ENCODE results near the gene TCF7L1. TPM values are rescaled to one million over a fixed set of nuclear protein-coding genes. Genes with fewer than 3 reads are reported as not detected.
A peak's percentile ranks its signal among the peaks of the same experiment; 100 is the strongest.

Gene TCF7L1
- total and polyA plus RNA-seq, 2 of the 13 experiments (the other 11 are each of a cell fraction or from before 2014, with no cell fraction given), result 0.04 to 0.15 TPM

DNA sequence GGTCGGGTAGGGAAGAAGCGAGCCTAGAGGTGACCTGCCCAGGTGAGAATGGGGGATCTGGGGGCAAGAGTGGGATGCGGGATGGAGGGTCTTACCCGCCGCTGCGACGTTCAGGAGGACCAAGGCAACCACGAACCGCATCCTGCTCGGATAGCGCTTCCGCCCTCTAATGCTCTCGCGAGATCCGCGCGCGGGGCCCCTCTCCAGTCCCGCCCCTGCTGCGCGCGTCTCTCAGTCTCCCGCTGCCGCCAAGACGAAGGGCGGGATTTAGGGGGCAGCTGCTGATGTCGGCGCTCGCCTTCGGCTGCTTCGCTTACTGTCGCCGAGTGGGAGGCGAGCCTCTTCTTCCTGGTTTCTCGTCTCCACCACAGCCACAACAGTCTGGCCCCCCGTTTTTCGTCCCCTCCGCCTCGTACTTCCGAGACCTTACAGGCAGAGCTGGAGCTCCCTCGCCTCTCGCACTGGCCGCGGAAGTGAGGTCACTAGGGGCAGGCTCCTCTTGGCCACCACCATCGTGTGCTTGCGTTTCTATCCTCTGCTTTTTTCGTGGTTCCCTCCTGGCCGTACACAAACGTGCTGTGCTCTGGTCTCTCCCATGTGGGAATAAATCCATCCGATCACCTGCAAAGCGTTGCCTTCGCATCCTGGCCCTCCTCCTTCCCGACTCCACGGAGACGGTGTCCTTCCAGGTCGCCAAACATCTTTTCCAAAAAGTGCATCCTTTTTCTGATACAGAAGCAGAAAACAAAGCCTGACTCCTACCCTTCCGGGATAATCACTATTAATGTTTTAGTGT, 194.8 kb downstream of the TCF7L1 start, which contains the start of gene TGOLN2 (continued):
- TF ChIP-seq, protein P1, sequence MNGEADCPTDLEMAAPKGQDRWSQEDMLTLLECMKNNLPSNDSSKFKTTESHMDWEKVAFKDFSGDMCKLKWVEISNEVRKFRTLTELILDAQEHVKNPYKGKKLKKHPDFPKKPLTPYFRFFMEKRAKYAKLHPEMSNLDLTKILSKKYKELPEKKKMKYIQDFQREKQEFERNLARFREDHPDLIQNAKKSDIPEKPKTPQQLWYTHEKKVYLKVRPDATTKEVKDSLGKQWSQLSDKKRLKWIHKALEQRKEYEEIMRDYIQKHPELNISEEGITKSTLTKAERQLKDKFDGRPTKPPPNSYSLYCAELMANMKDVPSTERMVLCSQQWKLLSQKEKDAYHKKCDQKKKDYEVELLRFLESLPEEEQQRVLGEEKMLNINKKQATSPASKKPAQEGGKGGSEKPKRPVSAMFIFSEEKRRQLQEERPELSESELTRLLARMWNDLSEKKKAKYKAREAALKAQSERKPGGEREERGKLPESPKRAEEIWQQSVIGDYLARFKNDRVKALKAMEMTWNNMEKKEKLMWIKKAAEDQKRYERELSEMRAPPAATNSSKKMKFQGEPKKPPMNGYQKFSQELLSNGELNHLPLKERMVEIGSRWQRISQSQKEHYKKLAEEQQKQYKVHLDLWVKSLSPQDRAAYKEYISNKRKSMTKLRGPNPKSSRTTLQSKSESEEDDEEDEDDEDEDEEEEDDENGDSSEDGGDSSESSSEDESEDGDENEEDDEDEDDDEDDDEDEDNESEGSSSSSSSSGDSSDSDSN (CRISPR knock-in tag; IDR thresholded peaks at IDR 0.05), result peak; percentile 93
- TF ChIP-seq ZNF121 (CRISPR knock-in tag; IDR thresholded peaks at IDR 0.05) (peak; percentile 48; the same call in 1 of the 2 replicates), ZNF83 (CRISPR knock-in tag; IDR thresholded peaks at IDR 0.05; ENCODE audit: borderline replicate concordance) (peak; percentile 93; the same call in 1 of the 2 replicates), ZBTB20 (CRISPR knock-in tag; IDR thresholded peaks at IDR 0.05; ENCODE audit: borderline replicate concordance, low read depth) (peak; percentile 89; the same call in 1 of the 2 replicates), ZKSCAN8 (CRISPR knock-in tag; IDR thresholded peaks at IDR 0.05; ENCODE audit: borderline replicate concordance) (peak; percentile 62; the same call in 1 of the 2 replicates), CENPT (CRISPR knock-in tag; IDR thresholded peaks at IDR 0.05; ENCODE audit: low read depth) (peak; percentile 76), POGZ (CRISPR knock-in tag; IDR thresholded peaks at IDR 0.05) (peak; percentile 86), ZNF468 (CRISPR knock-in tag; IDR thresholded peaks at IDR 0.05) (peak; percentile 42; the same call in 1 of the 2 replicates), HHEX (CRISPR knock-in tag; IDR thresholded peaks at IDR 0.05) (no peak), MZF1 (CRISPR knock-in tag; IDR thresholded peaks at IDR 0.05; ENCODE audit: borderline replicate concordance) (peak; percentile 94), PAWR (CRISPR knock-in tag; IDR thresholded peaks at IDR 0.05; ENCODE audit: borderline replicate concordance) (peak; percentile 93; the same call in 1 of the 2 replicates), NBN (conservative IDR thresholded peaks at IDR 0.05) (no peak), ZNF326 (CRISPR knock-in tag; IDR thresholded peaks at IDR 0.05; ENCODE audit: borderline replicate concordance) (no peak), GFI1 (CRISPR knock-in tag; IDR thresholded peaks at IDR 0.05; ENCODE audit: borderline replicate concordance) (peak; percentile 70; the same call in 1 of the 2 replicates), MED8 (CRISPR knock-in tag; IDR thresholded peaks at IDR 0.05; ENCODE audit: insufficient replicate concordance) (peak; percentile 55), ZNF567 (CRISPR knock-in tag; IDR thresholded peaks at IDR 0.05; ENCODE audit: borderline replicate concordance) (peak; percentile 99)
- TF ChIP-seq, protein P2, sequence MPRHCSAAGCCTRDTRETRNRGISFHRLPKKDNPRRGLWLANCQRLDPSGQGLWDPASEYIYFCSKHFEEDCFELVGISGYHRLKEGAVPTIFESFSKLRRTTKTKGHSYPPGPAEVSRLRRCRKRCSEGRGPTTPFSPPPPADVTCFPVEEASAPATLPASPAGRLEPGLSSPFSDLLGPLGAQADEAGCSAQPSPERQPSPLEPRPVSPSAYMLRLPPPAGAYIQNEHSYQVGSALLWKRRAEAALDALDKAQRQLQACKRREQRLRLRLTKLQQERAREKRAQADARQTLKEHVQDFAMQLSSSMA (CRISPR knock-in tag; IDR thresholded peaks at IDR 0.05), result no peak; the same call in 1 of the 2 replicates
- TF ChIP-seq, protein P3, sequence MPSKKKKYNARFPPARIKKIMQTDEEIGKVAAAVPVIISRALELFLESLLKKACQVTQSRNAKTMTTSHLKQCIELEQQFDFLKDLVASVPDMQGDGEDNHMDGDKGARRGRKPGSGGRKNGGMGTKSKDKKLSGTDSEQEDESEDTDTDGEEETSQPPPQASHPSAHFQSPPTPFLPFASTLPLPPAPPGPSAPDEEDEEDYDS (CRISPR knock-in tag; IDR thresholded peaks at IDR 0.05), result peak; percentile 91
- TF ChIP-seq, protein P4, sequence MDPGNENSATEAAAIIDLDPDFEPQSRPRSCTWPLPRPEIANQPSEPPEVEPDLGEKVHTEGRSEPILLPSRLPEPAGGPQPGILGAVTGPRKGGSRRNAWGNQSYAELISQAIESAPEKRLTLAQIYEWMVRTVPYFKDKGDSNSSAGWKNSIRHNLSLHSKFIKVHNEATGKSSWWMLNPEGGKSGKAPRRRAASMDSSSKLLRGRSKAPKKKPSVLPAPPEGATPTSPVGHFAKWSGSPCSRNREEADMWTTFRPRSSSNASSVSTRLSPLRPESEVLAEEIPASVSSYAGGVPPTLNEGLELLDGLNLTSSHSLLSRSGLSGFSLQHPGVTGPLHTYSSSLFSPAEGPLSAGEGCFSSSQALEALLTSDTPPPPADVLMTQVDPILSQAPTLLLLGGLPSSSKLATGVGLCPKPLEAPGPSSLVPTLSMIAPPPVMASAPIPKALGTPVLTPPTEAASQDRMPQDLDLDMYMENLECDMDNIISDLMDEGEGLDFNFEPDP (CRISPR knock-in tag; conservative IDR thresholded peaks at IDR 0.05), result no peak
- TF ChIP-seq, protein P5, sequence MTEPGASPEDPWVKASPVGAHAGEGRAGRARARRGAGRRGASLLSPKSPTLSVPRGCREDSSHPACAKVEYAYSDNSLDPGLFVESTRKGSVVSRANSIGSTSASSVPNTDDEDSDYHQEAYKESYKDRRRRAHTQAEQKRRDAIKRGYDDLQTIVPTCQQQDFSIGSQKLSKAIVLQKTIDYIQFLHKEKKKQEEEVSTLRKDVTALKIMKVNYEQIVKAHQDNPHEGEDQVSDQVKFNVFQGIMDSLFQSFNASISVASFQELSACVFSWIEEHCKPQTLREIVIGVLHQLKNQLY (CRISPR knock-in tag; IDR thresholded peaks at IDR 0.05), result no peak; the same call in none of the 2 replicates
- TF ChIP-seq, protein P6, sequence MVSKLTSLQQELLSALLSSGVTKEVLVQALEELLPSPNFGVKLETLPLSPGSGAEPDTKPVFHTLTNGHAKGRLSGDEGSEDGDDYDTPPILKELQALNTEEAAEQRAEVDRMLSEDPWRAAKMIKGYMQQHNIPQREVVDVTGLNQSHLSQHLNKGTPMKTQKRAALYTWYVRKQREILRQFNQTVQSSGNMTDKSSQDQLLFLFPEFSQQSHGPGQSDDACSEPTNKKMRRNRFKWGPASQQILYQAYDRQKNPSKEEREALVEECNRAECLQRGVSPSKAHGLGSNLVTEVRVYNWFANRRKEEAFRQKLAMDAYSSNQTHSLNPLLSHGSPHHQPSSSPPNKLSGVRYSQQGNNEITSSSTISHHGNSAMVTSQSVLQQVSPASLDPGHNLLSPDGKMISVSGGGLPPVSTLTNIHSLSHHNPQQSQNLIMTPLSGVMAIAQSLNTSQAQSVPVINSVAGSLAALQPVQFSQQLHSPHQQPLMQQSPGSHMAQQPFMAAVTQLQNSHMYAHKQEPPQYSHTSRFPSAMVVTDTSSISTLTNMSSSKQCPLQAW (CRISPR knock-in tag; IDR thresholded peaks at IDR 0.05), result peak; percentile 93

Data from HepG2 (cell line).